Liver (tissue), 9 donors: ENCODE results near the gene NKAPD1. TPM values are rescaled to one million over a fixed set of nuclear protein-coding genes. Genes with fewer than 3 reads are reported as not detected.

ENCODE experiments used
- DNase-seq: peaks from one replicate; pipeline ENCODE4 v3.0.0-alpha.2; 2017; ENCODE audit warnings: low spot score
- H3K27ac ChIP-seq, 2 donors: one replicate each; pipeline ENCODE4 v1.7.0; 2013; ENCODE audit warnings: inconsistent platforms in 2 of 2, low read length in 2 of 2, control low read depth in 1 of 2, low read depth in 1 of 2, mild to moderate bottlenecking in 1 of 2
- H3K27me3 ChIP-seq, 4 donors: one replicate each; pipeline versions ENCODE4 v1.6.1 to v1.7.0; 2013; ENCODE audit warnings: low read length in 3 of 4, inconsistent platforms in 1 of 4, mild to moderate bottlenecking in 1 of 4, moderate library complexity in 1 of 4; ENCODE audit not compliant: control insufficient read depth in 4 of 4, insufficient read depth in 4 of 4
- H3K36me3 ChIP-seq, 4 donors: one replicate each; pipeline versions ENCODE4 v1.6.1 to v1.7.0; 2013; ENCODE audit warnings: low read length in 3 of 4, mild to moderate bottlenecking in 3 of 4, low read depth in 1 of 4, moderate library complexity in 1 of 4; ENCODE audit not compliant: control insufficient read depth in 4 of 4, insufficient read depth in 3 of 4
- H3K4me1 ChIP-seq, 4 donors: one replicate each; pipeline versions ENCODE4 v1.6.1 to v1.7.0; 2013; ENCODE audit warnings: low read length in 3 of 4, mild to moderate bottlenecking in 3 of 4, moderate library complexity in 1 of 4; ENCODE audit not compliant: control insufficient read depth in 4 of 4, insufficient read depth in 4 of 4
- H3K4me3 ChIP-seq, 3 donors: one replicate each; pipeline versions ENCODE4 v1.6.1 to v1.7.0; 2013; ENCODE audit warnings: low read length in 3 of 3, control low read depth in 1 of 3, low read depth in 1 of 3, mild to moderate bottlenecking in 1 of 3
- H3K9ac ChIP-seq, 2 donors: one replicate each; pipeline ENCODE4 v1.7.0; 2013; ENCODE audit warnings: low read length in 2 of 2, mild to moderate bottlenecking in 2 of 2, moderate library complexity in 2 of 2, control low read depth in 1 of 2, low read depth in 1 of 2
- H3K9me3 ChIP-seq, 4 donors: one replicate each; pipeline versions ENCODE4 v1.6.1 to v1.7.0; 2013; ENCODE audit warnings: low read length in 3 of 4; ENCODE audit not compliant: control insufficient read depth in 4 of 4
- ATF3 ChIP-seq: IDR thresholded peaks from 2 replicates; pipeline ENCODE4 v1.6.1; 2016; ENCODE audit warnings: antibody characterized with exemption
- CTCF ChIP-seq: fragments of 150-350 bp; IDR thresholded peaks from 2 replicates; pipeline ENCODE4 v1.5.1; 2017; ENCODE audit warnings: improper control_type of control experiment, low read depth, low read length; ENCODE audit not compliant: missing input control
- EGR1 ChIP-seq, 2 donors: IDR thresholded peaks; 2 replicates each; pipeline ENCODE4 v1.6.1; 2016 to 2018; ENCODE audit warnings: antibody characterized with exemption in 2 of 2, low read depth in 2 of 2
- FOXA1 ChIP-seq: IDR thresholded peaks from 2 replicates; pipeline ENCODE4 v1.6.1; 2016; ENCODE audit warnings: antibody characterized with exemption
- FOXA2 ChIP-seq: IDR thresholded peaks from 2 replicates; pipeline ENCODE4 v1.6.1; 2016; ENCODE audit warnings: antibody characterized with exemption
- GABPA ChIP-seq, 2 donors: IDR thresholded peaks in 1 of 2; conservative IDR thresholded peaks in 1 of 2; 2 replicates each; pipeline ENCODE4 v1.6.1; 2016; ENCODE audit warnings: antibody characterized with exemption in 2 of 2, mild to moderate bottlenecking in 1 of 2, moderate library complexity in 1 of 2
- HNF4A ChIP-seq, 2 donors: conservative IDR thresholded peaks; 2 replicates each; pipeline ENCODE4 v1.6.1; 2016; ENCODE audit warnings: antibody characterized with exemption in 2 of 2, mild to moderate bottlenecking in 2 of 2
- HNF4G ChIP-seq: IDR thresholded peaks from 2 replicates; pipeline ENCODE4 v1.6.1; 2016; ENCODE audit warnings: antibody characterized with exemption
- JUND ChIP-seq, 2 donors: IDR thresholded peaks; 2 replicates each; pipeline ENCODE4 v1.6.1; 2016; ENCODE audit warnings: antibody characterized with exemption in 2 of 2
- MAX ChIP-seq: IDR thresholded peaks from 2 replicates; pipeline ENCODE4 v1.6.1; 2016; ENCODE audit warnings: antibody characterized with exemption
- NR2F2 ChIP-seq: IDR thresholded peaks from 2 replicates; pipeline ENCODE4 v1.6.1; 2016; ENCODE audit warnings: antibody characterized with exemption
- RAD21 ChIP-seq, 2 donors: IDR thresholded peaks; 2 replicates each; pipeline ENCODE4 v1.6.1; 2016; ENCODE audit warnings: antibody characterized with exemption in 2 of 2, mild to moderate bottlenecking in 2 of 2
- RXRA ChIP-seq, 2 donors: IDR thresholded peaks; 2 replicates each; pipeline ENCODE4 v1.6.1; 2017 to 2018; ENCODE audit warnings: antibody characterized with exemption in 2 of 2, mild to moderate bottlenecking in 1 of 2
- SP1 ChIP-seq: IDR thresholded peaks from 2 replicates; pipeline ENCODE4 v1.6.1; 2018; ENCODE audit warnings: antibody characterized with exemption, mild to moderate bottlenecking
- TAF1 ChIP-seq: conservative IDR thresholded peaks from 2 replicates; pipeline ENCODE4 v1.6.1; 2016; ENCODE audit warnings: antibody characterized with exemption, mild to moderate bottlenecking
- YY1 ChIP-seq: IDR thresholded peaks from 2 replicates; pipeline ENCODE4 v1.6.1; 2016; ENCODE audit warnings: antibody characterized with exemption, mild to moderate bottlenecking
- ZBTB33 ChIP-seq: IDR thresholded peaks from 2 replicates; pipeline ENCODE4 v1.6.1; 2016; ENCODE audit warnings: antibody characterized with exemption
- WGBS: extraction: QIAGEN DNeasy Blood & Tissue Kit; methylation state at CpG from one replicate; pipeline ENCODE4 v1.1.7; 2013; 5-methylcytosine and 5-hydroxymethylcytosine counted together
- polyA plus RNA-seq, 2 donors: library from polyadenylated mRNA; stranded (reverse) in 1 of 2; unstranded in 1 of 2; fragments of 200-250 nt in 1 of 2; fragments of >200 nt in 1 of 2; fragmentation: Nextera tagmentation in 1 of 2; extraction: Ambion mirVana in 1 of 2; gene quantifications; one replicate each; pipeline versions ENCODE4 v1.2.1 to v1.2.3, GENCODE V29; 2013 to 2015
- total RNA-seq, 2 donors: library from RNA; depleted of rRNA; stranded (reverse); fragments of >200 nt; gene quantifications; one replicate each; pipeline ENCODE4 v1.2.3, GENCODE V29; 2014
- TF ChIP-seq, protein P1 (sequence below): IDR thresholded peaks from 2 replicates; pipeline ENCODE4 v1.6.1; 2016; ENCODE audit warnings: antibody characterized with exemption, mild to moderate bottlenecking
- donor health status: healthy.
- donor health status: healthy.
- donor health status: healthy.
- donor health status: healthy.
- donor health status: healthy.

The NKAPD1 gene
- total and polyA plus RNA-seq, 4 donors, result 5.3 to 11.2 (median 7.4) TPM

- TF ChIP-seq ZBTB33 (no peak), TAF1 (no peak), HNF4A (conservative IDR thresholded peaks at IDR 0.05) (no peak), ATF3 (no peak), GABPA (IDR thresholded peaks at IDR 0.05 in 1 of 2, conservative IDR thresholded peaks at IDR 0.05 in 1 of 2) (no peak), RAD21 (IDR thresholded peaks at IDR 0.05) (no peak), MAX (no peak), HNF4G (no peak), EGR1 (IDR thresholded peaks at IDR 0.05; ENCODE audit: low read depth in 2 of 2) (no peak), NR2F2 (no peak), RXRA (IDR thresholded peaks at IDR 0.05) (no peak), CTCF (no peak), YY1 (no peak), FOXA1 (no peak), FOXA2 (no peak), SP1 (no peak), JUND (IDR thresholded peaks at IDR 0.05) (no peak)
- TF ChIP-seq, protein P1, sequence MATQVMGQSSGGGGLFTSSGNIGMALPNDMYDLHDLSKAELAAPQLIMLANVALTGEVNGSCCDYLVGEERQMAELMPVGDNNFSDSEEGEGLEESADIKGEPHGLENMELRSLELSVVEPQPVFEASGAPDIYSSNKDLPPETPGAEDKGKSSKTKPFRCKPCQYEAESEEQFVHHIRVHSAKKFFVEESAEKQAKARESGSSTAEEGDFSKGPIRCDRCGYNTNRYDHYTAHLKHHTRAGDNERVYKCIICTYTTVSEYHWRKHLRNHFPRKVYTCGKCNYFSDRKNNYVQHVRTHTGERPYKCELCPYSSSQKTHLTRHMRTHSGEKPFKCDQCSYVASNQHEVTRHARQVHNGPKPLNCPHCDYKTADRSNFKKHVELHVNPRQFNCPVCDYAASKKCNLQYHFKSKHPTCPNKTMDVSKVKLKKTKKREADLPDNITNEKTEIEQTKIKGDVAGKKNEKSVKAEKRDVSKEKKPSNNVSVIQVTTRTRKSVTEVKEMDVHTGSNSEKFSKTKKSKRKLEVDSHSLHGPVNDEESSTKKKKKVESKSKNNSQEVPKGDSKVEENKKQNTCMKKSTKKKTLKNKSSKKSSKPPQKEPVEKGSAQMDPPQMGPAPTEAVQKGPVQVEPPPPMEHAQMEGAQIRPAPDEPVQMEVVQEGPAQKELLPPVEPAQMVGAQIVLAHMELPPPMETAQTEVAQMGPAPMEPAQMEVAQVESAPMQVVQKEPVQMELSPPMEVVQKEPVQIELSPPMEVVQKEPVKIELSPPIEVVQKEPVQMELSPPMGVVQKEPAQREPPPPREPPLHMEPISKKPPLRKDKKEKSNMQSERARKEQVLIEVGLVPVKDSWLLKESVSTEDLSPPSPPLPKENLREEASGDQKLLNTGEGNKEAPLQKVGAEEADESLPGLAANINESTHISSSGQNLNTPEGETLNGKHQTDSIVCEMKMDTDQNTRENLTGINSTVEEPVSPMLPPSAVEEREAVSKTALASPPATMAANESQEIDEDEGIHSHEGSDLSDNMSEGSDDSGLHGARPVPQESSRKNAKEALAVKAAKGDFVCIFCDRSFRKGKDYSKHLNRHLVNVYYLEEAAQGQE, result no peak
- Histone ChIP-seq H3K27ac (no peak overlapping the region), H3K9me3 (no peaks in the 10 kb centered on the region)
Measured at GRCh38 chr11:112103446-112103845, 29.3 kb downstream of the NKAPD1 start.

More at GRCh38 chr11:112103446-112103845, 29.3 kb downstream of the NKAPD1 start:
- Histone ChIP-seq H3K36me3 (no peaks in the 10 kb centered on the region), H3K27me3 (no peaks in the 10 kb centered on the region), H3K4me1 (peaks cover 0 to 6% (median 4%) of the 10 kb centered on the region in 4 donors), H3K4me3 (no peak overlapping the region), H3K9ac (no peak overlapping the region)
- WGBS, result 80% methylated on average over 6 of the region's 6 CpGs
- no peak for DNase-seq
